HepG2 (cell line): Measurements from ENCODE around the gene TPRN. TPM values are rescaled to one million over a fixed set of nuclear protein-coding genes. Genes with fewer than 3 reads are reported as not detected.

ENCODE experiments used
- JUND ChIP-seq: sonication (generic); formaldehyde crosslinking; IDR thresholded peaks from 2 replicates; pipeline ENCODE4 v1.8.0; 2022; ENCODE audit warnings: mild to moderate bottlenecking, missing genetic modification reagents
- KLF15 ChIP-seq: sonication (generic); formaldehyde crosslinking; IDR thresholded peaks from 2 replicates; pipeline ENCODE4 v1.8.1; 2023; ENCODE audit warnings: borderline replicate concordance, mild to moderate bottlenecking, inconsistent platforms, missing genetic modification reagents, mixed read lengths
- MTF1 ChIP-seq: sonication (generic); formaldehyde crosslinking; IDR thresholded peaks from 2 replicates; pipeline ENCODE4 v1.5.0; 2020; ENCODE audit warnings: missing genetic modification reagents
- RARG ChIP-seq: sonication (generic); formaldehyde crosslinking; IDR thresholded peaks from 2 replicates; pipeline ENCODE4 v1.4.0; 2020; ENCODE audit warnings: low read depth, mild to moderate bottlenecking, missing genetic modification reagents
- RBAK ChIP-seq: sonication (generic); formaldehyde crosslinking; IDR thresholded peaks from 2 replicates; pipeline ENCODE4 v1.5.1; 2020; ENCODE audit warnings: mild to moderate bottlenecking, missing genetic modification reagents
- SP5 ChIP-seq: IDR thresholded peaks from 2 replicates; pipeline ENCODE4 v1.6.1; 2016; ENCODE audit warnings: low read depth, borderline replicate concordance
- ZNF317 ChIP-seq: sonication (generic); formaldehyde crosslinking; IDR thresholded peaks from 2 replicates; pipeline ENCODE4 v1.5.0; 2020; ENCODE audit warnings: mild to moderate bottlenecking, missing genetic modification reagents
- ZSCAN12 ChIP-seq: sonication (generic); formaldehyde crosslinking; IDR thresholded peaks from 2 replicates; pipeline ENCODE4 v1.9.0; 2021; ENCODE audit warnings: mild to moderate bottlenecking, missing genetic modification reagents
- polyA plus RNA-seq, 8 experiments: library from polyadenylated mRNA; depleted of rRNA in 3 of 8; stranded (reverse) in 7 of 8; unstranded in 1 of 8; fragments of >200 nt; fragmentation: Illumina TruSeq in 4 of 8; extraction: Trizol in 4 of 8; gene quantifications; 2 replicates each; pipeline versions ENCODE4 v1.2.1 to v1.2.3, GENCODE V29; 2011 to 2016; ENCODE audit warnings: low read depth in 4 of 8, missing spikeins in 1 of 8, mixed read lengths in 1 of 8; ENCODE audit not compliant: insufficient read depth in 1 of 8
- total RNA-seq, 5 experiments: library from RNA; depleted of rRNA; stranded (reverse); fragments of >200 nt; fragmentation: Illumina TruSeq; extraction: Trizol; gene quantifications; 2 replicates each; pipeline ENCODE4 v1.2.3, GENCODE V29; 2016; ENCODE audit warnings: low read depth in 1 of 5
- TF ChIP-seq, protein P1 (sequence below): sonication (generic); formaldehyde crosslinking; IDR thresholded peaks from 2 replicates; pipeline ENCODE4 v1.4.0; 2020; ENCODE audit warnings: mild to moderate bottlenecking, missing genetic modification reagents, borderline replicate concordance
- TF ChIP-seq, protein P2 (sequence below): sonication (generic); formaldehyde crosslinking; IDR thresholded peaks from 2 replicates; pipeline ENCODE4 v1.9.0; 2022; ENCODE audit warnings: low read depth, missing genetic modification reagents
- TF ChIP-seq, protein P3 (sequence below): sonication (generic); formaldehyde crosslinking; conservative IDR thresholded peaks from 2 replicates; pipeline ENCODE4 v1.8.0; 2022; ENCODE audit warnings: low read depth, missing genetic modification reagents
- TF ChIP-seq, protein P4 (sequence below): sonication (generic); formaldehyde crosslinking; IDR thresholded peaks from 2 replicates; pipeline ENCODE4 v1.5.1; 2020; ENCODE audit warnings: mild to moderate bottlenecking, missing genetic modification reagents, borderline replicate concordance
- TF ChIP-seq, protein P5 (sequence below): sonication (generic); formaldehyde crosslinking; IDR thresholded peaks from 2 replicates; pipeline ENCODE4 v1.8.0; 2022; ENCODE audit warnings: mild to moderate bottlenecking, missing genetic modification reagents, moderate library complexity
- TF ChIP-seq, protein P6 (sequence below): sonication (generic); formaldehyde crosslinking; IDR thresholded peaks from 2 replicates; pipeline ENCODE4 v1.4.0; 2020; ENCODE audit warnings: mild to moderate bottlenecking, missing genetic modification reagents

The TPRN gene
- total and polyA plus RNA-seq, 2 of the 13 experiments (the other 11 are each of a cell fraction or from before 2014, with no cell fraction given), result 10.1 to 19.2 TPM

DNA sequence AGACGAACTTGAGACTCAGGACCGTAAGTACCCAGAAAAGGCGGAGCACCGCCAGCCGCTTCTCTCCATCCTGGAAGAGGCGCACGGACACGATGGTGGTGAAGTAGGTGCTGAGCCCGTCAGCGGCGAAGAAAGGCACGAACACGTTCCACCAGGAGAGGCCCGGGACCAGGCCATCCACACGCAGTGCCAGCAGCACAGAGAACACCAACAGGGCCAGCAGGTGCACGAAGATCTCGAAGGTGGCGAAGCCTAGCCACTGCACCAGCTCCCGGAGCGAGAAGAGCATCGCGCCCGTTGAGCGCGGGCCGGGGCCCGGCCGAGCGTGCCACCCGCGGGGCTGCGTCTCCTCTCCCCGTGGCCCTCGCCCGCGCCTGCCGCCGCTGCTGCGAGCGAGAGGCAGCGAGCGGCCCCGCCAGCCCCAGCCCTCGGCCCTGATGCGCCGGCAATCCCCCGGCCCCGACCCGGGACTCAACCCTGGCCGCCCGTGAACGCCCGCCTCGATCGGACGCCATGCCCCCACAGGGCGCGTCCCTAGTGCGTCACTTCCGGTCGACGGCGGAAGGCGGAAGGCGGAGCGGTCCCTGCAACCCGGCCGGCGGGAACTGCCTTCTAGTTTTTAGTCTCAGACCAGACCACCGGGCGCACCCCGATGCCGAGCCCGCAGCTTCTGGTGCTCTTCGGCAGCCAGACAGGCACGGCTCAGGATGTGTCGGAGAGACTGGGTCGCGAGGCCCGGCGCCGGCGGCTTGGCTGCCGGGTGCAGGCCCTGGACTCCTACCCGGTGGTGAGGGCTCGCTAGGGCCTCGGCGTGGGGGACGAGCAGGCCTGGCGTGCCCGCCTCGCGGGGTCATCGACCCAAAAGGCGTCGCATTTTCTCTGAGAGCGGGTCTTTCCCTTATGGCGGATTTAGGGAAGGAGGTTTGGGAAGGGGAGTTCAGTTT lies 4.9 kb upstream of the TPRN start, which contains the start of the genes NDOR1 and TMEM203 (continued):
- TF ChIP-seq, protein P1, sequence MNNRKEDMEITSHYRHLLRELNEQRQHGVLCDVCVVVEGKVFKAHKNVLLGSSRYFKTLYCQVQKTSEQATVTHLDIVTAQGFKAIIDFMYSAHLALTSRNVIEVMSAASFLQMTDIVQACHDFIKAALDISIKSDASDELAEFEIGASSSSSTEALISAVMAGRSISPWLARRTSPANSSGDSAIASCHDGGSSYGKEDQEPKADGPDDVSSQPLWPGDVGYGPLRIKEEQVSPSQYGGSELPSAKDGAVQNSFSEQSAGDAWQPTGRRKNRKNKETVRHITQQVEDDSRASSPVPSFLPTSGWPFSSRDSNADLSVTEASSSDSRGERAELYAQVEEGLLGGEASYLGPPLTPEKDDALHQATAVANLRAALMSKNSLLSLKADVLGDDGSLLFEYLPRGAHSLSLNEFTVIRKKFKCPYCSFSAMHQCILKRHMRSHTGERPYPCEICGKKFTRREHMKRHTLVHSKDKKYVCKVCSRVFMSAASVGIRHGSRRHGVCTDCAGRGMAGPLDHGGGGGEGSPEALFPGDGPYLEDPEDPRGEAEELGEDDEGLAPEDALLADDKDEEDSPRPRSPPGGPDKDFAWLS, result no peak
- TF ChIP-seq, protein P2, sequence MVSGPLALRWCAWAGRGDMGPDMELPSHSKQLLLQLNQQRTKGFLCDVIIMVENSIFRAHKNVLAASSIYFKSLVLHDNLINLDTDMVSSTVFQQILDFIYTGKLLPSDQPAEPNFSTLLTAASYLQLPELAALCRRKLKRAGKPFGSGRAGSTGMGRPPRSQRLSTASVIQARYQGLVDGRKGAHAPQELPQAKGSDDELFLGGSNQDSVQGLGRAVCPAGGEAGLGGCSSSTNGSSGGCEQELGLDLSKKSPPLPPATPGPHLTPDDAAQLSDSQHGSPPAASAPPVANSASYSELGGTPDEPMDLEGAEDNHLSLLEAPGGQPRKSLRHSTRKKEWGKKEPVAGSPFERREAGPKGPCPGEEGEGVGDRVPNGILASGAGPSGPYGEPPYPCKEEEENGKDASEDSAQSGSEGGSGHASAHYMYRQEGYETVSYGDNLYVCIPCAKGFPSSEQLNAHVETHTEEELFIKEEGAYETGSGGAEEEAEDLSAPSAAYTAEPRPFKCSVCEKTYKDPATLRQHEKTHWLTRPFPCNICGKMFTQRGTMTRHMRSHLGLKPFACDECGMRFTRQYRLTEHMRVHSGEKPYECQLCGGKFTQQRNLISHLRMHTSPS (CRISPR knock-in tag), result 0 out of 2 replicates have a peak, but pooled peaks have one; percentile 55
- TF ChIP-seq RARG (CRISPR knock-in tag) (no peak), SP5 (CRISPR knock-in tag) (peak; percentile 58; the same call in 1 of the 2 replicates), ZNF317 (no peak), JUND (CRISPR knock-in tag) (no peak), KLF15 (no peak), MTF1 (CRISPR knock-in tag) (no peak), RBAK (CRISPR knock-in tag) (no peak), ZSCAN12 (CRISPR knock-in tag) (0 out of 2 replicates have a peak, but pooled peaks have one; percentile 45)
- TF ChIP-seq, protein P3, sequence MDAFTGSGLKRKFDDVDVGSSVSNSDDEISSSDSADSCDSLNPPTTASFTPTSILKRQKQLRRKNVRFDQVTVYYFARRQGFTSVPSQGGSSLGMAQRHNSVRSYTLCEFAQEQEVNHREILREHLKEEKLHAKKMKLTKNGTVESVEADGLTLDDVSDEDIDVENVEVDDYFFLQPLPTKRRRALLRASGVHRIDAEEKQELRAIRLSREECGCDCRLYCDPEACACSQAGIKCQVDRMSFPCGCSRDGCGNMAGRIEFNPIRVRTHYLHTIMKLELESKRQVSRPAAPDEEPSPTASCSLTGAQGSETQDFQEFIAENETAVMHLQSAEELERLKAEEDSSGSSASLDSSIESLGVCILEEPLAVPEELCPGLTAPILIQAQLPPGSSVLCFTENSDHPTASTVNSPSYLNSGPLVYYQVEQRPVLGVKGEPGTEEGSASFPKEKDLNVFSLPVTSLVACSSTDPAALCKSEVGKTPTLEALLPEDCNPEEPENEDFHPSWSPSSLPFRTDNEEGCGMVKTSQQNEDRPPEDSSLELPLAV (CRISPR knock-in tag), result 0 out of 2 replicates have a peak, but pooled peaks have one; percentile 40
- TF ChIP-seq, protein P4, sequence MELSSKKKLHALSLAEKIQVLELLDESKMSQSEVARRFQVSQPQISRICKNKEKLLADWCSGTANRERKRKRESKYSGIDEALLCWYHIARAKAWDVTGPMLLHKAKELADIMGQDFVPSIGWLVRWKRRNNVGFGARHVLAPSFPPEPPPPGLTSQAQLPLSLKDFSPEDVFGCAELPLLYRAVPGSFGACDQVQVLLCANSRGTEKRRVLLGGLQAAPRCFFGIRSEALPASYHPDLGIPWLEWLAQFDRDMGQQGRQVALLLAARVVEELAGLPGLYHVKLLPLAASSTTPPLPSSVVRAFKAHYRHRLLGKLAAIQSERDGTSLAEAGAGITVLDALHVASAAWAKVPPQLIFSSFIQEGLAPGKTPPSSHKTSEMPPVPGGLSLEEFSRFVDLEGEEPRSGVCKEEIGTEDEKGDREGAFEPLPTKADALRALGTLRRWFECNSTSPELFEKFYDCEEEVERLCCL, result no peak; the same call in 1 of the 2 replicates
- TF ChIP-seq, protein P5, sequence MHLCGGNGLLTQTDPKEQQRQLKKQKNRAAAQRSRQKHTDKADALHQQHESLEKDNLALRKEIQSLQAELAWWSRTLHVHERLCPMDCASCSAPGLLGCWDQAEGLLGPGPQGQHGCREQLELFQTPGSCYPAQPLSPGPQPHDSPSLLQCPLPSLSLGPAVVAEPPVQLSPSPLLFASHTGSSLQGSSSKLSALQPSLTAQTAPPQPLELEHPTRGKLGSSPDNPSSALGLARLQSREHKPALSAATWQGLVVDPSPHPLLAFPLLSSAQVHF (CRISPR knock-in tag), result 0 out of 2 replicates have a peak, but pooled peaks have one; percentile 41
- TF ChIP-seq, protein P6, sequence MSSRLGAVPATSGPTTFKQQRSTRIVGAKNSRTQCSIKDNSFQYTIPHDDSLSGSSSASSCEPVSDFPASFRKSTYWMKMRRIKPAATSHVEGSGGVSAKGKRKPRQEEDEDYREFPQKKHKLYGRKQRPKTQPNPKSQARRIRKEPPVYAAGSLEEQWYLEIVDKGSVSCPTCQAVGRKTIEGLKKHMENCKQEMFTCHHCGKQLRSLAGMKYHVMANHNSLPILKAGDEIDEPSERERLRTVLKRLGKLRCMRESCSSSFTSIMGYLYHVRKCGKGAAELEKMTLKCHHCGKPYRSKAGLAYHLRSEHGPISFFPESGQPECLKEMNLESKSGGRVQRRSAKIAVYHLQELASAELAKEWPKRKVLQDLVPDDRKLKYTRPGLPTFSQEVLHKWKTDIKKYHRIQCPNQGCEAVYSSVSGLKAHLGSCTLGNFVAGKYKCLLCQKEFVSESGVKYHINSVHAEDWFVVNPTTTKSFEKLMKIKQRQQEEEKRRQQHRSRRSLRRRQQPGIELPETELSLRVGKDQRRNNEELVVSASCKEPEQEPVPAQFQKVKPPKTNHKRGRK, result no peak
